GM12878 (cell line): Measurements from ENCODE around the gene PTGR2. TPM values are rescaled to one million over a fixed set of nuclear protein-coding genes. Genes with fewer than 3 reads are reported as not detected.
A peak's percentile ranks its signal among the peaks of the same experiment; 100 is the strongest.

Experiments
- CBFB ChIP-seq: IDR thresholded peaks from 2 replicates; pipeline ENCODE4 v1.6.1; 2016; ENCODE audit warnings: antibody characterized with exemption, low read depth
- DPF2 ChIP-seq: fragments of 450-650 bp; IDR thresholded peaks from 2 replicates; pipeline ENCODE4 v1.6.1; 2017; ENCODE audit warnings: mild to moderate bottlenecking
- EED ChIP-seq: sonication (generic); IDR thresholded peaks from 2 replicates; pipeline ENCODE4 v1.6.1; 2016; ENCODE audit warnings: antibody characterized with exemption, low read depth
- IKZF2 ChIP-seq, 2 experiments: fragments of 450-650 bp; IDR thresholded peaks; 2 replicates each; pipeline ENCODE4 v1.6.1; 2017; ENCODE audit warnings: mild to moderate bottlenecking in 2 of 2, moderate library complexity in 2 of 2
- POLR2AphosphoS5 ChIP-seq: IDR thresholded peaks from 2 replicates; pipeline ENCODE4 v1.6.1; 2011; ENCODE audit warnings: mild to moderate bottlenecking, low read length, inconsistent platforms
- RELB ChIP-seq: fragments of 450-650 bp; IDR thresholded peaks from 2 replicates; pipeline ENCODE4 v1.6.1; 2017; ENCODE audit warnings: low read depth, mild to moderate bottlenecking, moderate library complexity
- SMARCA5 ChIP-seq: fragments of 450-650 bp; IDR thresholded peaks from 2 replicates; pipeline ENCODE4 v1.6.1; 2017; ENCODE audit warnings: mild to moderate bottlenecking
- ZBTB11 ChIP-seq: fragments of 450-650 bp; formaldehyde crosslinking; IDR thresholded peaks from 2 replicates; pipeline ENCODE4 v1.5.0; 2022; ENCODE audit warnings: mild to moderate bottlenecking, missing genetic modification characterization
- polyA plus RNA-seq, 11 experiments: library from polyadenylated mRNA; depleted of rRNA in 4 of 11; unstranded in 6 of 11; stranded (reverse) in 5 of 11; fragments of >200 nt; fragmentation: Nextera tagmentation in 4 of 11; fragmentation: Illumina TruSeq in 1 of 11; extraction: Ambion mirVana in 4 of 11; extraction: Trizol in 1 of 11; gene quantifications; 1 replicate in 1 of 11; 2 replicates in 10 of 11; pipeline versions ENCODE4 v1.2.1 to v1.2.3, GENCODE V29; 2011 to 2016; ENCODE audit warnings: inconsistent platforms in 2 of 11, missing spikeins in 2 of 11, low read depth in 1 of 11
- total RNA-seq, 4 experiments: library from RNA; depleted of rRNA in 3 of 4; stranded (reverse); fragments of >200 nt in 3 of 4; fragmentation: Illumina TruSeq in 1 of 4; extraction: Trizol in 1 of 4; gene quantifications; 2 replicates each; pipeline versions ENCODE4 v1.2.1 to v1.2.3, GENCODE V29; 2013 to 2021
- TF ChIP-seq, protein P1 (sequence below): fragments of 450-650 bp; conservative IDR thresholded peaks from 2 replicates; pipeline ENCODE4 v1.6.1; 2017; ENCODE audit warnings: mild to moderate bottlenecking, moderate library complexity
- TF ChIP-seq, protein P2 (sequence below): fragments of 450-650 bp; IDR thresholded peaks from 2 replicates; pipeline ENCODE4 v1.6.1; 2016; ENCODE audit warnings: mild to moderate bottlenecking, moderate library complexity, borderline replicate concordance

Gene PTGR2
- total and polyA plus RNA-seq, 10 of the 15 experiments (the other 5 are each of a cell fraction or from before 2014, with no cell fraction given), result 3.3 to 12.8 (median 8.4) TPM

- TF ChIP-seq DPF2, result 0 out of 2 replicates have a peak, but pooled peaks have one; percentile 12
- peak; percentile 63 for TF ChIP-seq EED
- TF ChIP-seq SMARCA5, result no peak
- TF ChIP-seq IKZF2 (IDR thresholded peaks at IDR 0.05), result peak; percentile 53 to 64; a peak in 3 of 4 replicates
- TF ChIP-seq, protein P1, sequence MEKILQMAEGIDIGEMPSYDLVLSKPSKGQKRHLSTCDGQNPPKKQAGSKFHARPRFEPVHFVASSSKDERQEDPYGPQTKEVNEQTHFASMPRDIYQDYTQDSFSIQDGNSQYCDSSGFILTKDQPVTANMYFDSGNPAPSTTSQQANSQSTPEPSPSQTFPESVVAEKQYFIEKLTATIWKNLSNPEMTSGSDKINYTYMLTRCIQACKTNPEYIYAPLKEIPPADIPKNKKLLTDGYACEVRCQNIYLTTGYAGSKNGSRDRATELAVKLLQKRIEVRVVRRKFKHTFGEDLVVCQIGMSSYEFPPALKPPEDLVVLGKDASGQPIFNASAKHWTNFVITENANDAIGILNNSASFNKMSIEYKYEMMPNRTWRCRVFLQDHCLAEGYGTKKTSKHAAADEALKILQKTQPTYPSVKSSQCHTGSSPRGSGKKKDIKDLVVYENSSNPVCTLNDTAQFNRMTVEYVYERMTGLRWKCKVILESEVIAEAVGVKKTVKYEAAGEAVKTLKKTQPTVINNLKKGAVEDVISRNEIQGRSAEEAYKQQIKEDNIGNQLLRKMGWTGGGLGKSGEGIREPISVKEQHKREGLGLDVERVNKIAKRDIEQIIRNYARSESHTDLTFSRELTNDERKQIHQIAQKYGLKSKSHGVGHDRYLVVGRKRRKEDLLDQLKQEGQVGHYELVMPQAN, result peak; percentile 51; the same call in 1 of the 2 replicates
- peak; percentile 93 for TF ChIP-seq POLR2AphosphoS5
- TF ChIP-seq, protein P2, sequence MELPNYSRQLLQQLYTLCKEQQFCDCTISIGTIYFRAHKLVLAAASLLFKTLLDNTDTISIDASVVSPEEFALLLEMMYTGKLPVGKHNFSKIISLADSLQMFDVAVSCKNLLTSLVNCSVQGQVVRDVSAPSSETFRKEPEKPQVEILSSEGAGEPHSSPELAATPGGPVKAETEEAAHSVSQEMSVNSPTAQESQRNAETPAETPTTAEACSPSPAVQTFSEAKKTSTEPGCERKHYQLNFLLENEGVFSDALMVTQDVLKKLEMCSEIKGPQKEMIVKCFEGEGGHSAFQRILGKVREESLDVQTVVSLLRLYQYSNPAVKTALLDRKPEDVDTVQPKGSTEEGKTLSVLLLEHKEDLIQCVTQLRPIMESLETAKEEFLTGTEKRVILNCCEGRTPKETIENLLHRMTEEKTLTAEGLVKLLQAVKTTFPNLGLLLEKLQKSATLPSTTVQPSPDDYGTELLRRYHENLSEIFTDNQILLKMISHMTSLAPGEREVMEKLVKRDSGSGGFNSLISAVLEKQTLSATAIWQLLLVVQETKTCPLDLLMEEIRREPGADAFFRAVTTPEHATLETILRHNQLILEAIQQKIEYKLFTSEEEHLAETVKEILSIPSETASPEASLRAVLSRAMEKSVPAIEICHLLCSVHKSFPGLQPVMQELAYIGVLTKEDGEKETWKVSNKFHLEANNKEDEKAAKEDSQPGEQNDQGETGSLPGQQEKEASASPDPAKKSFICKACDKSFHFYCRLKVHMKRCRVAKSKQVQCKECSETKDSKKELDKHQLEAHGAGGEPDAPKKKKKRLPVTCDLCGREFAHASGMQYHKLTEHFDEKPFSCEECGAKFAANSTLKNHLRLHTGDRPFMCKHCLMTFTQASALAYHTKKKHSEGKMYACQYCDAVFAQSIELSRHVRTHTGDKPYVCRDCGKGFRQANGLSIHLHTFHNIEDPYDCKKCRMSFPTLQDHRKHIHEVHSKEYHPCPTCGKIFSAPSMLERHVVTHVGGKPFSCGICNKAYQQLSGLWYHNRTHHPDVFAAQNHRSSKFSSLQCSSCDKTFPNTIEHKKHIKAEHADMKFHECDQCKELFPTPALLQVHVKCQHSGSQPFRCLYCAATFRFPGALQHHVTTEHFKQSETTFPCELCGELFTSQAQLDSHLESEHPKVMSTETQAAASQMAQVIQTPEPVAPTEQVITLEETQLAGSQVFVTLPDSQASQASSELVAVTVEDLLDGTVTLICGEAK, result 0 out of 2 replicates have a peak, but pooled peaks have one; percentile 1
- TF ChIP-seq ZBTB11 (CRISPR knock-in tag), result no peak
- TF ChIP-seq CBFB, result peak; percentile 86
- TF ChIP-seq RELB, result no peak
Observed at GRCh38 chr14:73851567-73852382, at the start of gene PTGR2 (continued).
